SK-N-SH (cell line): ENCODE results near the gene GABRB2. TPM values are rescaled to one million over a fixed set of nuclear protein-coding genes. Genes with fewer than 3 reads are reported as not detected.

Source experiments
- CTCF ChIA-PET: fragments of 300-600, 350-600 bp; formaldehyde crosslinking; extraction: SDS; loops from one replicate; lab custom pipeline; 2021; lab: Yijun Ruan, JAX
- POLR2A ChIA-PET: fragments of 350-600 bp; sonication (Branson Sonifier 250); formaldehyde crosslinking; extraction: SDS; loops from one replicate; lab custom pipeline; 2020; ENCODE audit warnings: antibody characterized with exemption, inconsistent platforms; lab: Yijun Ruan, JAX
- DNase-seq: peaks from one replicate; pipeline ENCODE4 v3.0.0; 2012
- H2AFZ ChIP-seq: fragments of 200-600 bp; sonication (generic); 2 replicates; pipeline ENCODE4 v1.8.1; 2016; ENCODE audit warnings: antibody characterized with exemption, mild to moderate bottlenecking, low read depth
- H3F3A ChIP-seq: fragments of 200-600 bp; sonication (generic); replicated peaks from 2 replicates; pipeline ENCODE3; 2016; ENCODE audit warnings: antibody characterized with exemption, mild to moderate bottlenecking; ENCODE audit not compliant: insufficient read depth
- H3K27ac ChIP-seq, 2 experiments: fragments of 200-500 bp in 1 of 2; fragments of 200-600 bp in 1 of 2; sonication (Bioruptor generic) in 1 of 2; sonication (generic), shearing (Covaris generic) in 1 of 2; 2 replicates each; pipeline versions ENCODE4 v1.5.1 to v1.6.1; 2014 to 2016; ENCODE audit warnings: low read depth in 2 of 2, inconsistent platforms in 1 of 2, low read length in 1 of 2, mild to moderate bottlenecking in 1 of 2, mixed read lengths in 1 of 2
- H3K27me3 ChIP-seq: fragments of 200-600 bp; sonication (generic), shearing (Covaris generic); 2 replicates; pipeline ENCODE4 v1.6.1; 2016; ENCODE audit warnings: mixed run types; ENCODE audit not compliant: insufficient read depth
- H3K36me3 ChIP-seq, 2 experiments: fragments of 200-500 bp in 1 of 2; fragments of 200-600 bp in 1 of 2; sonication (Bioruptor generic) in 1 of 2; sonication (generic) in 1 of 2; replicated peaks in 1 of 2; 2 replicates each; pipeline versions ENCODE3 to v1.5.1; 2014 to 2016; ENCODE audit warnings: low read length in 1 of 2, mild to moderate bottlenecking in 1 of 2; ENCODE audit not compliant: insufficient read depth in 2 of 2, control insufficient read depth in 1 of 2
- H3K4me1 ChIP-seq, 2 experiments: fragments of 200-500 bp in 1 of 2; fragments of 200-600 bp in 1 of 2; sonication (Bioruptor generic) in 1 of 2; sonication (generic), shearing (Covaris generic) in 1 of 2; 2 replicates each; pipeline versions ENCODE4 v1.5.1 to v1.6.1; 2014 to 2016; ENCODE audit warnings: low read depth in 1 of 2, low read length in 1 of 2, mixed run types in 1 of 2; ENCODE audit not compliant: insufficient read depth in 2 of 2, control insufficient read depth in 1 of 2
- H3K4me2 ChIP-seq: fragments of 200-600 bp; sonication (generic), shearing (Covaris generic); 2 replicates; pipeline ENCODE4 v1.6.1; 2017; ENCODE audit warnings: mixed run types
- H3K4me3 ChIP-seq, 2 experiments: fragments of 200-500 bp in 1 of 2; fragments of 200-600 bp in 1 of 2; sonication (Bioruptor generic) in 1 of 2; sonication (generic), shearing (Covaris generic) in 1 of 2; 2 replicates each; pipeline versions ENCODE4 v1.5.1 to v1.8.1; 2014 to 2016; ENCODE audit warnings: low read depth in 2 of 2, inconsistent platforms in 1 of 2, low read length in 1 of 2, mild to moderate bottlenecking in 1 of 2, mixed read lengths in 1 of 2, moderate library complexity in 1 of 2
- H3K79me2 ChIP-seq: fragments of 200-600 bp; sonication (generic); 2 replicates; pipeline ENCODE4 v1.8.1; 2017; ENCODE audit warnings: mild to moderate bottlenecking; ENCODE audit not compliant: insufficient read depth
- H3K9ac ChIP-seq: fragments of 200-600 bp; sonication (generic); 2 replicates; pipeline ENCODE4 v1.6.1; 2017; ENCODE audit warnings: mixed run types
- H3K9me2 ChIP-seq: fragments of 200-600 bp; sonication (generic); 2 replicates; pipeline ENCODE4 v1.6.1; 2017; ENCODE audit warnings: mixed run types
- H3K9me3 ChIP-seq: fragments of 200-600 bp; sonication (generic); 2 replicates; pipeline ENCODE4 v1.6.1; 2017; ENCODE audit warnings: mixed run types, mild to moderate bottlenecking, moderate library complexity
- H4K20me1 ChIP-seq: fragments of 200-600 bp; sonication (generic); 2 replicates; pipeline ENCODE4 v1.6.1; 2017; ENCODE audit warnings: mild to moderate bottlenecking, mixed run types; ENCODE audit not compliant: insufficient read depth
- IRF3 ChIP-seq: fragments of 150-350 bp; IDR thresholded peaks from 2 replicates; pipeline ENCODE4 v1.6.1; 2016; ENCODE audit warnings: mild to moderate bottlenecking, low read depth, low read length
- MXI1 ChIP-seq: IDR thresholded peaks from 2 replicates; pipeline ENCODE4 v1.6.1; 2012; ENCODE audit warnings: mild to moderate bottlenecking, low read depth, low read length, improper control_type of control experiment
- PBX3 ChIP-seq: IDR thresholded peaks from 2 replicates; pipeline ENCODE4; 2012
- RAD21 ChIP-seq: IDR thresholded peaks from 2 replicates; pipeline ENCODE4 v1.6.1; 2012; ENCODE audit warnings: mild to moderate bottlenecking, low read length
- RFX5 ChIP-seq: IDR thresholded peaks from 2 replicates; pipeline ENCODE4 v1.6.1; 2012; ENCODE audit warnings: mild to moderate bottlenecking, improper control_type of control experiment, low read length
- TCF12 ChIP-seq: IDR thresholded peaks from 2 replicates; pipeline ENCODE4 v1.4.0; 2012
- USF1 ChIP-seq: IDR thresholded peaks from 2 replicates; pipeline ENCODE4 v1.4.0; 2012; ENCODE audit warnings: low read depth, borderline replicate concordance
- WGBS: methylation state at CpG from one replicate; pipeline ENCODE4 v1.1.6; 2017; ENCODE audit warnings: low lambda C conversion rate; 5-methylcytosine and 5-hydroxymethylcytosine counted together
- polyA plus RNA-seq, 3 experiments: library from polyadenylated mRNA; depleted of rRNA; stranded (reverse); fragments of >200 nt; gene quantifications; 2 replicates each; pipeline ENCODE4 v1.2.3, GENCODE V29; 2012

GABRB2 gene
- polyA plus RNA-seq, 1 of the 3 experiments (the other 2 are of a cell fraction) = not detected

- Histone ChIP-seq H3K4me3 (no peak overlapping the region), H3K9me2 (no peaks in the 10 kb centered on the region), H3K79me2 (no peaks in the 10 kb centered on the region), H2AFZ (no peak overlapping the region), H3K36me3 (no peaks in the 10 kb centered on the region), H3K27me3 (no peaks in the 10 kb centered on the region), H3K9ac (no peak overlapping the region), H4K20me1 (no peaks in the 10 kb centered on the region), H3K9me3 (no peaks in the 10 kb centered on the region), H3K4me2 (no peak overlapping the region), H3K4me1 (no peaks in the 10 kb centered on the region), H3K27ac (no peak overlapping the region), H3F3A (no peaks in the 10 kb centered on the region)
- DNase-seq = no peak
- ChIA-PET CTCF (no interaction called here), POLR2A (no interaction called here)
- TF ChIP-seq RAD21 = no peak
- no peak for TF ChIP-seq IRF3
- TF ChIP-seq MXI1 = no peak
- no peak for TF ChIP-seq PBX3
- WGBS = 0% methylated on average over 4 of the region's 4 CpGs
These were observed 149.1 kb downstream of the GABRB2 start for GRCh38 chr5:161397448-161397847.

GRCh38 chr5:161396171-161396570 is 150.4 kb downstream of the GABRB2 start:
- Histone ChIP-seq H3K27ac (no peak overlapping the region), H4K20me1 (no peaks in the 10 kb centered on the region), H3K4me3 (no peak overlapping the region), H3K9me2 (no peaks in the 10 kb centered on the region), H3K4me1 (no peaks in the 10 kb centered on the region), H3K9ac (no peak overlapping the region), H3K9me3 (no peaks in the 10 kb centered on the region), H2AFZ (no peak overlapping the region), H3K27me3 (no peaks in the 10 kb centered on the region), H3K4me2 (no peak overlapping the region), H3K79me2 (no peaks in the 10 kb centered on the region), H3K36me3 (no peaks in the 10 kb centered on the region), H3F3A (no peaks in the 10 kb centered on the region)
- TF ChIP-seq IRF3 (no peak), TCF12 (no peak), USF1 (no peak), RFX5 (no peak), MXI1 (no peak)
- no peak for DNase-seq
- WGBS = 0% methylated on average over 3 of the region's 3 CpGs
- CTCF ChIA-PET = no interaction called here
- POLR2A ChIA-PET = no interaction called here
